Body of pancreas (tissue), 4 donors: Measurements from ENCODE around the gene DNASE1. TPM values are rescaled to one million over a fixed set of nuclear protein-coding genes. Genes with fewer than 3 reads are reported as not detected.

Experiments used
- ATAC-seq: fragments of 150-250 bp; one replicate; pipeline ENCODE4 v1.9.1; 2016
- DNase-seq, 4 donors: peaks; one replicate each; pipeline ENCODE4 v3.0.0-alpha.2; 2019
- H3K27ac ChIP-seq, 4 donors: fragments of 200-600 bp; sonication (generic); 1 replicate in 3 of 4; 2 replicates in 1 of 4; pipeline versions ENCODE4 v1.5.1 to v1.6.1; 2016 to 2019; ENCODE audit warnings: mild to moderate bottlenecking in 1 of 4, mixed read lengths in 1 of 4, moderate library complexity in 1 of 4
- H3K27me3 ChIP-seq, 2 donors: fragments of 200-600 bp; sonication (generic); one replicate each; pipeline ENCODE4 v1.6.0; 2016; ENCODE audit warnings: mild to moderate bottlenecking in 1 of 2
- H3K36me3 ChIP-seq, 2 donors: fragments of 200-600 bp; sonication (generic); replicated peaks in 1 of 2; 2 replicates each; pipeline ENCODE4 v1.5.1; 2016; ENCODE audit warnings: low read depth in 2 of 2; ENCODE audit not compliant: insufficient read depth in 1 of 2
- H3K4me1 ChIP-seq: fragments of 200-600 bp; sonication (generic); one replicate; pipeline ENCODE4 v1.6.0; 2016
- H3K4me3 ChIP-seq, 2 donors: fragments of 200-600 bp; sonication (generic); 1 replicate in 1 of 2; 2 replicates in 1 of 2; pipeline ENCODE4 v1.5.1; 2016 to 2019
- H3K9me3 ChIP-seq, 3 donors: fragments of 200-600 bp; sonication (generic); 1 replicate in 2 of 3; 2 replicates in 1 of 3; pipeline ENCODE4 v1.5.1; 2016
- POLR2A ChIP-seq, 3 donors: fragments of 450-650 bp; IDR thresholded peaks; one replicate each; pipeline ENCODE4 v1.6.1; 2016; ENCODE audit warnings: antibody characterized with exemption in 3 of 3, mild to moderate bottlenecking in 2 of 3
- WGBS, 2 donors: methylation state at CpG; one replicate each; pipeline ENCODE4 v1.1.5; 2017; 5-methylcytosine and 5-hydroxymethylcytosine counted together
- intact Hi-C: fragments of 100-400 bp; cut with DNase I; formaldehyde crosslinking; loops from one replicate; pipeline ENCODE4 v1.15.1; 2023
- total RNA-seq, 2 donors: library from RNA; depleted of rRNA; stranded (reverse); fragments of >200 nt; gene quantifications; one replicate each; pipeline ENCODE4 v1.1.0, GENCODE V29; 2016
- TF ChIP-seq, protein P1 (sequence below), 7 experiments: fragments of 450-650 bp in 4 of 7; fragments of 200-600 bp in 3 of 7; sonication (generic) in 3 of 7; IDR thresholded peaks; one replicate each; pipeline ENCODE4 v1.5.1; 2016 to 2019; ENCODE audit warnings: antibody characterized with exemption in 7 of 7

Gene DNASE1
- total RNA-seq, 2 donors from 2014 or later: 25.9 to 52.7 TPM

DNA sequence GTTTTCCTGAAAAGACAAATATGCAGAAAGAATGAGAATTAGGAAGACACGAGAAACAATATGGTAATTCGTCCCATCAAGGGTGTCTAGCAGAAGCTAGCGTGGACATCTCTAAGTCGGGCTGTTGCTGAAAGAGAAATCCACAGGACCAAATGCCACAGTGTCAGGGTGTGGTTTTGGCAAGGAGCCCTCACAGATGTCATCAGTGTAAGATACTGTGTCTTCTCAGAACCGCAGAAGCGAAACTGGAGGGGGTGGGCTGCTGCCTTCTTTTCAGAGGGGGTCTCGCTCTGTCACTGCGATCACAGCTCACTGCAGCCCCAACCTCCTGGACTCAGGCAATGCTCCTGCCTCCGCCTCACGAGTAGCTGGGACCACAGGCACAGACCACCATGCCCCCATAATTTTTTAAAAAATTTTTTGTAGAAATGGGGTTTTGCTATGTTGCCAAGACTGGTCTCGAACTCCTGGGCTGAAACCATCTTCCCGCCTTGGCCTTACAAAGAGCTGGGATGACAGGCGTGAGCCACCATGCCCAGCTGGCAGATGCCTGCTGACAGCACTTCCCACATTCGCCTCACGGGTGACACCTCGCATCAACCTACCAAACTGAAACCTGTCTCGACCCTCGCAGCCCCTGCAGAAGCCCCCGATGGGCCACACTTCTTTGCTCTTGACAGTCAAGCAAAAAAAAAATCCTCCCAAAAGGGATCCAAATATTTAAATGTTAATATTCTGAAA lies 36.7 kb downstream of the DNASE1 start:
- 82 to 84% methylated on average over 19 of the region's 19 CpGs for WGBS, 2 donors
- H3K36me3 ChIP-seq: peaks cover 0 to 2% of the 10 kb centered on the region in 2 donors
- no peak for ATAC-seq
- H3K4me3 ChIP-seq: no peak overlapping the region
- no peak for DNase-seq
- peak overlapping the region in 3 of 4 donors; percentile 37 to 50 (median 45) for H3K27ac ChIP-seq
- H3K27me3 ChIP-seq: no peaks in the 10 kb centered on the region
- TF ChIP-seq, protein P1, sequence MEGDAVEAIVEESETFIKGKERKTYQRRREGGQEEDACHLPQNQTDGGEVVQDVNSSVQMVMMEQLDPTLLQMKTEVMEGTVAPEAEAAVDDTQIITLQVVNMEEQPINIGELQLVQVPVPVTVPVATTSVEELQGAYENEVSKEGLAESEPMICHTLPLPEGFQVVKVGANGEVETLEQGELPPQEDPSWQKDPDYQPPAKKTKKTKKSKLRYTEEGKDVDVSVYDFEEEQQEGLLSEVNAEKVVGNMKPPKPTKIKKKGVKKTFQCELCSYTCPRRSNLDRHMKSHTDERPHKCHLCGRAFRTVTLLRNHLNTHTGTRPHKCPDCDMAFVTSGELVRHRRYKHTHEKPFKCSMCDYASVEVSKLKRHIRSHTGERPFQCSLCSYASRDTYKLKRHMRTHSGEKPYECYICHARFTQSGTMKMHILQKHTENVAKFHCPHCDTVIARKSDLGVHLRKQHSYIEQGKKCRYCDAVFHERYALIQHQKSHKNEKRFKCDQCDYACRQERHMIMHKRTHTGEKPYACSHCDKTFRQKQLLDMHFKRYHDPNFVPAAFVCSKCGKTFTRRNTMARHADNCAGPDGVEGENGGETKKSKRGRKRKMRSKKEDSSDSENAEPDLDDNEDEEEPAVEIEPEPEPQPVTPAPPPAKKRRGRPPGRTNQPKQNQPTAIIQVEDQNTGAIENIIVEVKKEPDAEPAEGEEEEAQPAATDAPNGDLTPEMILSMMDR (IDR thresholded peaks at IDR 0.05): peak in 1 of 7 experiments; percentile 5
- no peak for TF ChIP-seq POLR2A (IDR thresholded peaks at IDR 0.05)
- peaks cover 31% of the 10 kb centered on the region for H3K4me1 ChIP-seq
- intact Hi-C loops: loop anchor here (10.0 kb wide), 1 partner anchor 184 kb away; no protein-coding TSS in a partner anchor
- H3K9me3 ChIP-seq: no peaks in the 10 kb centered on the region

GRCh38 chr16:3691761-3692160 lies 37.3 kb downstream of the DNASE1 start:
- DNase-seq (no peak), ATAC-seq (no peak)
- no peak overlapping the region for H3K27ac ChIP-seq
- peaks cover 37% of the 10 kb centered on the region for H3K4me1 ChIP-seq
- intact Hi-C loops: loop anchor here (10.0 kb wide), 1 partner anchor 183 kb away; no protein-coding TSS in a partner anchor
- H3K27me3 ChIP-seq: no peaks in the 10 kb centered on the region
- TF ChIP-seq, protein P1 (IDR thresholded peaks at IDR 0.05): no peak
- 89 to 92% methylated on average over 12 of the region's 12 CpGs for WGBS, 2 donors
- H3K9me3 ChIP-seq: no peaks in the 10 kb centered on the region
- no peak overlapping the region for H3K4me3 ChIP-seq
- no peaks in the 10 kb centered on the region for H3K36me3 ChIP-seq

GRCh38 chr16:3694051-3694450 lies 39.6 kb downstream of the DNASE1 start:
- H3K9me3 ChIP-seq: no peaks in the 10 kb centered on the region
- WGBS, 2 donors: 91 to 92% methylated on average over 9 of the region's 9 CpGs
- no peak overlapping the region for H3K4me3 ChIP-seq
- peak overlapping the region in 3 of 4 donors; percentile 79 to 89 (median 81) for H3K27ac ChIP-seq
- no peaks in the 10 kb centered on the region for H3K36me3 ChIP-seq
- peaks cover 40% of the 10 kb centered on the region for H3K4me1 ChIP-seq
- ATAC-seq (no peak), DNase-seq (no peak)
- intact Hi-C loops: loop anchor here (10.0 kb wide), 1 partner anchor 181 kb away; no protein-coding TSS in a partner anchor
- TF ChIP-seq POLR2A (IDR thresholded peaks at IDR 0.05): no peak
- TF ChIP-seq, protein P1 (IDR thresholded peaks at IDR 0.05): no peak
- no peaks in the 10 kb centered on the region for H3K27me3 ChIP-seq

- Histone ChIP-seq H3K27ac (peak overlapping the region; percentile 79 to 89 (median 86)), H3K36me3 (no peaks in the 10 kb centered on the region), H3K27me3 (no peaks in the 10 kb centered on the region), H3K4me1 (peaks cover 31% of the 10 kb centered on the region), H3K4me3 (no peak overlapping the region), H3K9me3 (no peaks in the 10 kb centered on the region)
- peak; percentile 79 to 90 (median 89) for DNase-seq
- 25 to 26% methylated on average over 12 to 19 of the region's 19 CpGs for WGBS, 2 donors
- intact Hi-C loops: loop anchor here (10.0 kb wide), 1 partner anchor 179 kb away; no protein-coding TSS in a partner anchor
- TF ChIP-seq, protein P1 (IDR thresholded peaks at IDR 0.05): peak in 1 of 7 experiments; percentile 2
- peak in 2 of 3 donors; percentile 58 to 66 for TF ChIP-seq POLR2A (IDR thresholded peaks at IDR 0.05)
- ATAC-seq: peak; percentile 93
Measured at GRCh38 chr16:3695610-3696369, 41.3 kb downstream of the DNASE1 start.
